Stimulated activated CD8-positive, alpha-beta memory T cell treated with anti-CD3 and anti-CD28 coated beads, Interleukin-15, amount 100 ng/mL, for 48 hours (primary cell): Measurements from ENCODE around the gene ADD3.
A peak's percentile ranks its signal among the peaks of the same experiment; 100 is the strongest.
"Not testable (repeated sequence)": the region's sequence is repeated elsewhere in the genome, so short reads cannot be mapped to it uniquely, and the experiment has no call there.

Experiments
- DNase-seq, 2 donors: peaks; one replicate each; pipeline ENCODE4 v3.0.0-alpha.2; 2020; ENCODE audit warnings: low read depth in 2 of 2

ADD3 gene

DNA sequence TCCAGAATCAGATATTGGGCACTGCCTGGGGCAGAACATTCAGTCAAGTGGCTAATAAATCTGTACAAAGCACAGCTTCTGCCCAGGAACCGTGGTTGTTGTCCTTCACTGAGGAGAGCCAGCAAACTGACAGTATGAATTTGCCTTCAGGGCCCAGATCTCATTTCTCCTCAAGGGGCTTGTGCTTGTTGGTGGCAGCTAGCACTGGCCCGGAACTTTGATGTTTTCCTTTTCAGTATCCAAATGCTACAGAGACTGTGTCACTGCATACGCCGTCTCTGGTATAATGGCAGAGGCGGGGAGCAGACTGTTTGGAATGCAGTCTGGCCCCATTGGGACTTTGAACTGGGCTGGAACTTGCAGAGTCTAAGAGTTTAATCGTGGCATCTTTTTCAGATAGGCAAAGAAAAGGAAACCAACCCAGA, 30.4 kb upstream of the ADD3 start:
- no peak for DNase-seq

DNA sequence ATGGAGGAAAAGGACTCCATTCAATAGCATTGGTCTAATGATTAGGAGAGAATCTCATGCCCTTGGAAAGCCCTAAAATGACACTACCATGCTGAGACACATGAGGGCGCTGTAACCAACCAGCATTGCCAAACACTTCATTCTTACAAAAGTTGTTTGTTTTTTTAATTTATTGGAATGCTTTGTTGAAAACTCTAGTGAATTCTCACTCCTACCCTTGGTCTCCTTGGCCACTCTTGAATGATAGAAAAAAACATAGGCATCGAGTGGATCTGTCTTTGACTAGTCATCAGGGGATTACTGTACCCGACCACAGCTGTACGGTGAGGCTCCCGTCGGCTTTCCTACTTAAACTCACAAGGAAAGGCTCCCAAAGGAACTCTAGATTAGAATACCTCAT, 29.3 kb upstream of the ADD3 start:
- peak; percentile 15 to 18 for DNase-seq

DNA sequence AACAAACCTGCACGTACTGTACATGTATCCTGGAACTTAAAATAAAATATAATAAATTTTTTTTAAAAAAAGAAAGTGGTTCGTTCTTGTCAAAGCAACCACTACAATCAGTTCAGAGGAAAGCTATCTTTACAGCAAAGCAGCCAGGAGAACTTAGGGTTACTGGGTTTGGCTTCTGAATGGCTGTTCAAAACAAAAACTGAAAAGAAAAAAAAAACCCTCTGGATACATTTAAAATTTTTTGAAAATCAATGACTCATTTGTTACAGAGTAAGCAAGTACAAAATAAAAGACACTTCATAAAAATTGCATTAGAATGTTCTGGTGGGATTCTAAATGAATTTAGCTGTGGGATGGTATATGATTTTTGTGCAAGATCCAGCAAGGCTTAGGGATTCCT, 28.6 kb upstream of the ADD3 start:
- no peak for DNase-seq

DNA sequence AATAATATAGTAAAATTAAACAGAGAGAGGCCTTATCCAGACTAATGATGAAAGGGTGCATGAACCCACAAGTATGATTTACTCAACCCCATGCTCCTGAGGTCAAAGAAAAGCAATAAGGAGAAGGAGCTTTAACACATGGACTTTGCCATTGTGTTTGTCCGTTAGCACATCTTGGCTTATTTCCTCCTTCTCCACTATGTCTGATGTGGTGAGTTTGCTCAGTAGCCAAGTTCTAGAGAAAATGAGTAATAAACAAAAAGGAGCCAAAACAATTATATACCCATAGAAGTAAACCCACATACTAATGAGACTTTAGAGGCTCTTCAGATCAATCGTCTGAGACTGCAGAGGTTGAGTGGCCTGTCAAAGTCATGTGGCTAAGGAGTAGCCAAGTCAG, 26.1 kb upstream of the ADD3 start:
- DNase-seq, result no peak

DNA sequence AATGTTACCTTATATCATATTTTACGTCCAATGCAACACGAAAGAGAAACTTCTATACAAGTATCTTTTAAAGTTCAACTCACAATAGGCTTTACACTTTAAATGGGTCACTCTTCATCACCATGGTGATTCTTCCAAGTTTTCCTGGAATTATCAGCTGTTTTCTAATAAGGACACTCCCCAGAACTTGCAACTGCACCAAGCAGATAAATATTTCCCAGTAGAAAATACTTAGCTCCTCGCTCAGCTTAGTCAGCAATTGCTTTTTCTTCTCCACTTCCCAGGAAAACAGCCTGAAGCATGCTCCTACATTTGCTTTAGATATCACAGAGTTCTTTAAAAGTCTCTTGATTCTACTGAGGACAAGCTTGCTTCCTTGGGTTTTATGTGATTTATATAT, 25.7 kb upstream of the ADD3 start:
- DNase-seq, result no peak

DNA sequence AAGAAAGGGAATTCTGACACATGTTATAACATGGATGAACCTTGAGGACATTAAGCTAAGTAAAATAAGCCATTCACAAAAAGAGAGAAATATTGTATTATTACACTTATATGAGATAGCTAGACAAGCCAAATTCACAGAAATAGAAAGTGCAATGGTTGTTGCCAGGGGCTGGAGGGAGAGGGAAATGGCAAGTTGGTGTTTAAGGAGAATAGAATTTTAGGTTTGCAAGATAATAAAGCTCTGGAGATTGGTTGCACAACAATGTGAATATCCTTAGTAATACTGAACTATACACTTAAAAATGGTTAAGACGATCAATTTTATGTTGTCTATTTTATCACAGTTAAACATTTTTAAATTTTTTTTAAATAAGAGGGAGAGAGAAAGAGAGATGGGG, 25.0 kb upstream of the ADD3 start:
- DNase-seq, result no peak

DNA sequence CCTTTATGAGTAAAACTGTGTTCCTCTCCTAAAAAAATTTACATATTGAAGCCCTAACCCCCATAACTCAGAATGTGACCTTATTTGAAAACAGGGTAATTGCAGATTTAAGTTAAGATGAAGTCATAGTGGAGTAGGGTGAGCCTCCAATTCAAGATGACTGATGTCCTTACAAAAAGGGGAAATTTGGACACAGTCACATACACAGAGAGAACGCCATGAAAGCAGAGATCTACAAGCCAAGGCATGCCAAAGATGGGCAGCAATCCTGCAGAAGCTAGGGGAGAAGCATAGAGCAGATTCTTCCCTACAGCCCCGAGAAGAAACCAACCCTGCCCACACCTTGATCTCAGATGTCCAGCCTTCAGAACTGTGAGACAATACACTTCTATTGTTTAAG, 23.8 kb upstream of the ADD3 start:
- no peak for DNase-seq

DNA sequence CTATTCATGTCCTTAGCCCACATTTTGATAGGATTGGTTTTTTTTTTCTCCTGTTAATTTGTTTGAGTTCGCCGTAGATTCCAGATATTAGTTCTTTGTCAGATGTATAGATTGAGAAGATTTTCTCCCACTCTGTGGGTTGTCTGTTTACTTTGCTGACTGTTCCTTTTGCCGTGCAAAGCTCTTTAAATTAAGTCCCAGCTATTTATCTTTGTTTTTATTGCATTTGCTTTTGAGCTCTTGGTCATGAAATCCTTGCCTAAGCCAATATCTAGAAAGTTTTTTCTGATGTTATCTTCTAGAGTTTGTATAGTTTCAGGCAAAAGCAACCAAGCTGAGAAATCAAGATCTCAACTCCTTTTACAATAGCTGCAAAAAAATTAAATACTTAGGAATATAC, 22.0 kb upstream of the ADD3 start:
- DNase-seq, result not testable (repeated sequence)

DNA sequence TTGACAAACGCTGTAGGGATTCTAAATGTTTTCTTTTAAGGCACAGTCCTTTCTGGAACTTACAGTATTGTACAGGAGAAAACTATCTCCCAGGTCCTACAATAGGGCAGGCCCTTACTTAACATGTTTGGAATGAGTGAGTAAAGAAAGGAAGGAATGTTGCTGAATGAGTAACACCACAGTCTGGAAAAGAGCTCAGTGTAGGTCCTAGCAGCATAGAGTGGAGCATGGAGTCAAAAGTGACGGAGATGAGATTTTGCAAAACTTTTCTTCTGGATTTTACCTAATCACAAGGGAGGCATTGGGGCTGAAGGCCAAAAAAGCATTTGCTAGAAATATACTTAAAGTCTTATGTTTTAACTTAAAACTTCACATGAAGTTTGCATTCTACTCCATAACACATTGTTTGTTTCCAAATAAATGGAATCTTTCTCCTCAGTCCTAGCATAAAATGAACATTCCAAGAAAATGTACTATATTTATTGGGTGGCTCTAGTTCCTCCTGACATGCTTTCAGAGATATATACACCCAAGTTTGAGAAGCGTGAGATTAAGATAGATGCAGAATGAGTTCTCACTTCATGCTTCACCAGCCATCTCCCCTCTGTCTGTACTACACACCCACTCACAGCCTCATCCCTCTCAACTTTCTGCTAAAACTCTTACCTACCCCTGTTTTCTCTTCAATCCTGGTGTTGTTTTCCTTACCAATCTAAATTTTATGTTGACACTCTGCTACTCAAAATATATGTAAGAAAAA, 20.2 kb upstream of the ADD3 start:
- no peak for DNase-seq

DNA sequence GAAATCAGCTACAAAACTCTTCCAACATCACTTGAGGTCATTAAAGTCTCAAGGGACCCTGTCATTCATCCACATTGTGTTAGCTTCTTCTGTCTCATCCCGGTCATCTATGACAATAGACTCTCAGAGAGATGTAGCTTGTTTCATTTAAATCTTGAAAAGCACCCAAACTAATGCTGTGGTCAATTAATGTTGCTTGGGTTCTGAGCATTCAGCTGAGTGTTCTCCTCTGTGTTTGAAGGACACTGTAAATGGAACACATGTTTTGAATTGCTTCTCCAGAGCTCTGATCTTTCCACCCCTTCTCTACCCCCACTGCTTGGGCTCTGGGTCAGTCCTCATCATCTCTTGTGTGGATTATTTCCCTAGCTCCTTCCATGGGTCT, 19.6 kb upstream of the ADD3 start:
- no peak for DNase-seq

DNA sequence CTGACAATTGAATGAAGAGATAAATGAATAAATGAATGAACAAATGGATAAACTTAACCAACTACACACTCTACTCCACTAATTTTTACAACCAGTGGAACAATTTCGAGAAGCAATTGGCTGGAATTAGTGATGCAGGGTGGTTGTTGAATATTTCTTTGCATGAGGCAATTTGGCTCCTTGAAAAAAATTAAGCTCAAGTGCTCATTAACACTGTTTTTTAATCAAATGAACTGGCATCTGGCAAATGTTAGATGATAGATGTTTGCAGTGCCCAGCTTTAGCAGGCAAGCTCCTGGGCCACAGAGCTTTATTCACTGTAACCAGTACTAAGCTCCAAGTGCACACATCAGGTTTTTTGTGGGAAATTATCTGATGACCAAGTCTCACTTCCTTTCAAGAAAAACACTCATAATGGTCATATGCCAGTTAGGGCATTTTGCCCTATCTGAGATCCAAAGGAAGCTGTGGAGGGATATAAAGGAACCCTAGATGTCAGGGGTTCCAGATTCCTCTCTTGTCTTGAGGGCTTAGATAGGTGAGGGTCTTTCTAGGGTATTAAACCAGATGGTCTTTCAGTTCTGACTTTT, 16.4 kb upstream of the ADD3 start:
- no peak for DNase-seq

DNA sequence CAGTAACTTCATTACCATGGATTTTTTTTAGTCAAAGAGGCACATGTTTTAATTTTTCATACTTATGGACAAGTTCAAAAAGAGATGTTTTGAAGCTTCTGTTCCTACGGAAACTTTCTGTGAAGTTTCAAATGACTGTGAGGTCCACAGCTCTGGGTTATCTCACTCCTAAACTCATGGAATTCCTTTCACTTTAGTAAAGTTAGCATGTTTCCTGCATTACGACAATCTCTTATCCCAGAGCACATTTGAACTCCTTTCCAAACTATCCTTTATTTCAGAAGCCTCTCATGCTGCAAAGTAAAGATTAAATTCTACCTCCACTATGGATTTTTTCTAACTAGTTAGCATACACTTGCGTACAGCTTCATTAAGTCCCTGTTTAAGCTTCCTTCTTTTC, 15.3 kb upstream of the ADD3 start:
- no peak for DNase-seq

DNA sequence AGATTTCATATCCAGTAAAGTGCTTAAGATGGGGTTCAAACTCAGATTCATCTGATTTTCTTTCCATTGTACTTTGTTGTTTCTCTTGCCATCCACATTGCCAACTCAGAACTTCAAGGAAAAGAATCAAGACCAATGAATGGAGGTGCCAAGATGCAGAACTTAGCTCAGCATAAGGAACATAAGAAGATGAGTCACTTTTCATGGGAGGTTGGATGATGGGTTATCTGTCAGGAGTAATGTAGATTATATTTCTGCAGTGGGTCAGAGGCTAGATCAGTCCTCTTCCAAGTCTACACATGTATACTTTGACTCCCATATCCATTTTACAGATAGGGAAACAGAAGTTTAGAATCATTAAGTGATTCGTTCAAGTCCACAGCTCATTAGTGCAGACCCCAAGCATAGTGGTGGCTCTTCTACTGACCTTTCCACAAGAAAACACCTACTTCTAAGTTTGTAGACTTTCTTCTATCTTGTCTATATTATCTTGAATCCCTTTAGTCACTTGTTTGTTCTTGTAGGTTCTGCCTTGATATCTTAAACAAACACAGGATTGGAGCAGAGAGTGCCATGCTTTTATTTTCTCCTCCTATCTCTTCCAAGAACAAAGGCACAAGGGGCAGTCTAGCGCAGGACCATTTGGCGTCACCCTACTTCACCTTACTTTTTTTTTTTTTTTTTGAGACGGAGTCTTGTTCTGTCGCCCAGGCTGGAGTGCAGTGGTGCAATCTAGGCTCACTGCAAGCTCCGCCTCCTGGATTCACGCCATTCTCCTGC, 14.0 kb upstream of the ADD3 start:
- no peak for DNase-seq

DNA sequence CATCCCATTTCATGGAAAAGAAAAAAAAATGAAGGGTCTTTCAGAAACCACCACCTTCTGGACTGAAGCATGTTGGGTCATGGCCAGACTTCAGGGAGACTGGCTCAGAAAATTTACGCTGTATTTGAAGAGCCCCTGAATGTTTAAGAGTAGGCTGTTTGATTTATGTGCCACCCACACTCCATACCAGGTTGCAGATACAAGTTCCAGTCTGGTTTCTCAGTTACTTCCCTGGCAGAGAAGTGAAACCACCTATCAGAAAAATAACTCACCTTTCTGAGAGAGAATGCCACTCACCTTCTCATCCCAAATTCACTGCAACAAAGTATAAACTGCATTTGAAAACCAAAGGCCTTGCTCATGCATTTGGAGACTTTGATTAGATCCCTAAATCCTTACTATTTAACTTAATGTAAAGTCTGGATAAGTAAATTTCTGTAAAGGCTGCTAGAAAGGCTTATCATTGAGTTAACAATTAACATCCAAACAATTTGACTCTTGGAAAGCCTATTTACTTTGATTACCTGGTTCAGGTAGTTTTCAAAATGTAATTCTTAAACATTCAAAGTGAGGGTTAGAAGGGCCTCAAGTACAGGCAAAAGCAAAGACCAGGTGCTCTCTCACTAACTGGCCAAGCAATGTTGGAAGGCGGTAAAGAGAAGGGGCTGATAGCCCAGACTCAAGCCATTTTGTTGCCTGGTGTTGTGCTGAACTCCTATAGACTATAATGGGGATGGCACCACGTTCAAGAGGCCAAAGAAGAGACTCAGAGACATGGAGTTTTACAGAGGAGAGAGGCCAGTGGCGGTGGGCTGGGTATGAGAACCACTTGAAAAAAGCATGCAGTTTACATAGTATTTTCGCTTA, 12.8 kb upstream of the ADD3 start:
- DNase-seq, result no peak

DNA sequence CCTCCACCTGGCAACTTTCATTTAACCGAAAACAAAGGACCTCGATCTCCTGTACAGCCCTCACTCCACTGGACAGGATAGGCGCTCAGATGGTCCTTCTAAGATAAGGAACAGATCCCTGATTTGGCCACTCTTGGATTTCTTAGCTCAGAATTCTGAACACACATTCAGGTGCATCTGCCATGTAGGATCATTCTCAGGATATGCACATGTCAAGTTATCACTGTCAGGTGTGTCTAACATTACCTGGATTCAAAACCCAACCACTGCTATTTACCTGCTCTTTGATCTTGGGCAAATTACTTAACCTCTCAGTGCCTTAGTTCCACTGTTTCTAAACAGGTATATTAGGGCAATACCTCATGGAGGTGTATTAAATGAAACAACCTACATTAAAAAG, 12.2 kb upstream of the ADD3 start:
- no peak for DNase-seq

DNA sequence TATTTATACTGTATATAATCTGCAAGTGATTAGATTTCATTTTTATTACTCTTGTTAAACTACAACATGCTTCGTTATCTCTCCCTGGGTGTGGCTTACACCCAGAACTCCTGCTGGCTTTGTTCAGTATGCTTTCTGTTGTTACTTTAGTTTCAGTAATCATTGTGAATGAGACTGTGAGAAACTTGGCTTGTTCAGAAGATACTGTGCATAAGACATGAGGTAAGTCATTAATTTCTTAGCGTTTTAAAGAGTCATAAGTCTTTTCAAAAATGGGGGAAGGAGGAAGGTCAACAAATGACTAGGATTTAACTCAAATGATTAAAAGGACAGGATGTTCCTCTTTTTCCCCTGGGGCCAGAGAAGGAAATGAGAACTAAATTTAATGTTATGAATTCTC, 11.6 kb upstream of the ADD3 start:
- DNase-seq, result no peak

DNA sequence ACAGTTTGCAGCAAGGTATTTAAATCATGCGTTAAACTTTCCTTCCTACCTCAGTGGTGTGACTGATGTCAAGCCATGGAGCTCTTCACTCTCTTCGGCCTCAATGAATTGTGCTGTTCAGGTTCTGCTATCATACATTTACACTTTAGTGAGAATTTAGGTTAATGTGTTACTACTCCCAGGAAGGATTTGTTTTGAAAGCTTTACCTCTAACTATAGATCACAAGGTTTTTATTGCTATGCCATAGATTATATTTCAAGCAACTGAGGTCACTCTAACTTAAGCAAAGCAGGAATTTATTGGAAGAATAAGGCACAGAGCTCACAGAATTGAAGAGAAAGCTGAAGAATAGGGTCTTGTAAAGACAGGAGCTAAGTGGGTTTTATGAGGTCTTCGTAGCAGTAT, 11.0 kb upstream of the ADD3 start:
- DNase-seq, result no peak

DNA sequence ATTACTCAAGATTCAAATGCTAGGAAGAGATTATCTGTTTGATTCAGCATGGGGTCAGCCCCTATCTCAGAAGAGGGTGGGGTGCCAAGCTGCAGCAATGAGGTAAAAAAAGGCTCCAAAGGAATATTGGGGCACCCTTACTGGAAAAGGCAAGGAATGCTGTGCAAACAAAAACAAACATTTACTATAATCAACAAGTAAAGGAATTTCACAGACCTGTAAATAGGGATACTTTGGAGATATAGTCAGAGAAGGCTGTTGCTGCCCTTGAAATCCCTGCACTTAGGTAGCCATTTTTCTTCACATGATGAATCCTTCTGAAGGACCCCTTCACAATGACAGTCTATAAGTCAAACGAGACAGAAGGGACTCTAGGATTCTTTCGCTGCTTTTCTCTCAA, 10.6 kb upstream of the ADD3 start:
- DNase-seq, result no peak

DNA sequence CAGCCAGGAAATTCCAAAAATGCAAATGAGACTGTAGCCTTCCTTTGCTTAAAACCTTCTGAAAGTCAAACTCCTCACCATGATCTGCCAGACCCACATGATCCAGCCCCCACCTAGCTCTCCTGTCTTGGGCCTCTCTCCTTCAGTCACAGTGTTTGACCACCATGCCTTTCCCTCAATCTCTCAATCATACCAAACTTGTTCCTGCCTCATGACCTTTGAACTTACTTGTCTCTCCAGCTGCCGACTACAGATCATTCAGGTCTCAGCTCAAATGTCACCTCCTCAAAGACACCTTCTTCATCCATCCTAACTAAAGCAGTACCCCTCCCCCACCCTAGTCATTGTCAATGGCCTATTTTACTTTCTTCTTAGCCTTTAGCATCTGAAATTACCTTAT, 9.3 kb upstream of the ADD3 start:
- DNase-seq, result no peak

DNA sequence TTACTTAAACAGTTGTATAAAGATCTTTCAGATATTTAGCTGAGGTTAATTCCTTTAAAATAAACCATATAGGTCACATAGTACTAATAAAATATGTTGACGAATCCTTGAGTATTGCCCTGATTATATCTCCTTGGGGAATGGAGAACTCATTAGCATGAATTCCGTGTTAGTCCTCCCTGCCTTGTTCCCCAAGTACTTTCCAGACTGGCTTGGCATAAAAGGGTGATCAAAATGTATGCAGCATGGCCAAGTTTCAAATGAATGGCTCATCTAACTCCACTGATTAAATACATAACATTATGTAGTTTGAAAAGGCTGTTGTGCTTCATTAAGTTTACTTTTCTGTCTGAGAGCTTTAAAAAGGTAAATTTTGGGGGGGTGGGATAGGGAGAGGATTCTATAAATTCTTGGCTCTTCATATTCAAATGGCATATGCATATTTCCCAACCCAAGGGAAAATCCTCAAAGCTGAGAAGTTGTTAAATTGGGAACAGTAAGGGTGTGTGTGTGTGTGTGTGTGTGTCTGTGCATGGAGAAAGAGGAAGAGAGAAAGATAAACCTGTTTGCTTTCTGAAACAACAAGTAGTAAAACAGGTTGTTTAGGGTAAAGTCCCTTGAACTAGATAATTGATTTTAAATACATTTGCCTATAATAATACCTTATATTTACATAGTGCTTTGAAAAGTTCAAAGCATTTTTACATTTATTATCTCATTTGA, 4.8 kb upstream of the ADD3 start:
- no peak for DNase-seq

DNA sequence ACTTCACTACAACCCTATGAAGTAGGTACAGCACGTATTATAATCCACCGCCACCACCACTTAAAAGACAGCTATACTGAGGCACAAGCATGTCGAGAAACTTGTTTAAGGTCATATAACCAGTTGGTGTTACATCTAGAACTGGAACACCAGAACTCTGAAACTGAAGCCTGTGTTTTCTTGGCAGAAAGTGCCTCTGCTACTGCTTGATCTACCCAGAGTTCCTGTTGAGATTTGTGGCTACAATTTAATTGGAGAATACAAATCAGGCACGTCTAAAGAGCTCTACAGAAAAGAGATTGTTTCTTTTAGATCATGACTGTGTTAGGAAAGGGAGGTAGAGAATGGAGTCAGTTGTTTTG, 4.3 kb upstream of the ADD3 start:
- no peak for DNase-seq

DNA sequence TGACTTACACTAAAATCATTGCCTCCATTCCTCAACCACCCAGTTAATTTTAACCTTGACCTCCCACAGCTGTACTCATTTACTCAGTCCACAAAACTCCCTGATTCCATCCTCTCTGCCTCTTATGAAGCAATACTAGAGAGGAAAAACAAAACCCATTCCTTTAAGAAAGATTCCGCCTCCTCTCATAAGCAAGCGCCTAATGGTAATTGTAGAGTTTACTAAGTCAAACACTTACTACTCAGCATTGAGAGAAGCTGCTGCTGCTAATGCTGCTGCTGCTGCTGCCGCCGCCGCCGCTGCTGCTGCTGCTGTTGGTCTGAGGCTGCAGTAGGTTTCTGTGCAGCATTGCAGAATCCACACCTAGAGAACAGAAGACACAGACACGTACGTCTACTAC, 2.1 kb upstream of the ADD3 start:
- DNase-seq, result no peak
